H1 (cell line): ENCODE measurements around the gene TAS2R39. TPM values are rescaled to one million over a fixed set of nuclear protein-coding genes. Genes with fewer than 3 reads are reported as not detected.
"Not testable (repeated sequence)": the region's sequence is repeated elsewhere in the genome, so short reads cannot be mapped to it uniquely, and the experiment has no call there.

Experiments
- CTCF ChIA-PET: fragments of 300-600 bp; sonication (Branson Sonifier 250); formaldehyde crosslinking; loops from one replicate; lab custom pipeline; 2021; ENCODE audit not compliant: partially characterized antibody; lab: Charles Lee
- POLR2A ChIA-PET: fragments of 300-600 bp; sonication (Branson Sonifier 250); formaldehyde crosslinking; loops from one replicate; lab custom pipeline; 2021; ENCODE audit warnings: inconsistent platforms; ENCODE audit not compliant: partially characterized antibody; lab: Charles Lee
- DNase-seq, 2 experiments: peaks; one replicate each; pipeline versions ENCODE4 v3.0.0 to v3.0.0-alpha.2; 2010 to 2022; ENCODE audit warnings: low spot score in 2 of 2, low read depth in 1 of 2, mixed read lengths in 1 of 2
- FAIRE-seq: peaks from 2 replicates; lab custom pipeline; 2011; peaks lifted over from hg19 to GRCh38; lab: Jason Lieb, UNC
- H2AFZ ChIP-seq: 2 replicates; pipeline ENCODE4 v1.8.1; 2012; ENCODE audit warnings: low read length, inconsistent platforms
- H2AK5ac ChIP-seq: 2 replicates; pipeline ENCODE4 v1.6.1; 2013; ENCODE audit warnings: low read depth, low read length
- H2BK120ac ChIP-seq: replicated peaks from 2 replicates; pipeline ENCODE3; 2013; ENCODE audit warnings: low read depth, low read length, inconsistent platforms
- H2BK12ac ChIP-seq: 2 replicates; pipeline ENCODE4 v1.6.1; 2013; ENCODE audit warnings: low read depth, low read length
- H2BK15ac ChIP-seq: 2 replicates; pipeline ENCODE4 v1.6.1; 2013; ENCODE audit warnings: low read length
- H2BK20ac ChIP-seq: 2 replicates; pipeline ENCODE4 v1.6.1; 2013; ENCODE audit warnings: low read length
- H2BK5ac ChIP-seq: 2 replicates; pipeline ENCODE4 v1.6.1; 2013; ENCODE audit warnings: low read depth, low read length
- H3K14ac ChIP-seq: 2 replicates; pipeline ENCODE4 v1.6.1; 2013; ENCODE audit warnings: inconsistent platforms; ENCODE audit not compliant: insufficient read length
- H3K18ac ChIP-seq: 2 replicates; pipeline ENCODE4 v1.6.1; 2013; ENCODE audit warnings: low read length; ENCODE audit errors: extremely low read depth
- H3K23ac ChIP-seq: 2 replicates; pipeline ENCODE4 v1.6.1; 2013; ENCODE audit warnings: inconsistent platforms; ENCODE audit not compliant: insufficient read length
- H3K23me2 ChIP-seq: 2 replicates; pipeline ENCODE4 v1.6.1; 2013; ENCODE audit warnings: low read depth, low read length
- H3K27ac ChIP-seq: 2 replicates; pipeline ENCODE4 v1.6.1; 2011; ENCODE audit warnings: low read depth, low read length, inconsistent platforms
- H3K27me3 ChIP-seq, 4 experiments: replicated peaks in 1 of 4; 1 replicate in 1 of 4; 2 replicates in 3 of 4; pipeline versions ENCODE4 v1.6.1 to v1.8.1; 2011 to 2013; ENCODE audit warnings: low read length in 3 of 4, mild to moderate bottlenecking in 3 of 4, inconsistent platforms in 2 of 4, mixed read lengths in 2 of 4, moderate library complexity in 1 of 4; ENCODE audit not compliant: control insufficient read depth in 3 of 4, insufficient read depth in 3 of 4; ENCODE audit errors: extremely low read depth in 1 of 4
- H3K36me3 ChIP-seq, 4 experiments: 2 replicates each; pipeline versions ENCODE4 v1.6.1 to v1.8.1; 2011 to 2013; ENCODE audit warnings: mild to moderate bottlenecking in 4 of 4, low read length in 3 of 4, moderate library complexity in 2 of 4, control low read depth in 1 of 4, inconsistent platforms in 1 of 4; ENCODE audit not compliant: insufficient read depth in 4 of 4, control insufficient read depth in 2 of 4
- H3K4ac ChIP-seq: replicated peaks from 2 replicates; pipeline ENCODE3; 2013; ENCODE audit warnings: low read length, low read depth, mixed read lengths, inconsistent platforms; ENCODE audit not compliant: insufficient read length
- H3K4me1 ChIP-seq, 4 experiments: replicated peaks in 1 of 4; 1 replicate in 1 of 4; 2 replicates in 3 of 4; pipeline versions ENCODE4 v1.6.1 to v1.8.1; 2011 to 2013; ENCODE audit warnings: low read length in 3 of 4, inconsistent platforms in 2 of 4, mixed read lengths in 1 of 4; ENCODE audit not compliant: insufficient read depth in 4 of 4, control insufficient read depth in 3 of 4
- H3K4me2 ChIP-seq, 2 experiments: 2 replicates each; pipeline versions ENCODE4 v1.6.1 to v1.8.1; 2011 to 2013; ENCODE audit warnings: low read depth in 2 of 2, low read length in 2 of 2, control low read depth in 1 of 2, inconsistent platforms in 1 of 2, mild to moderate bottlenecking in 1 of 2; ENCODE audit not compliant: insufficient read depth in 1 of 2
- H3K4me3 ChIP-seq, 4 experiments: fragments of 200-600, 300-600 bp in 1 of 4; sonication (generic), shearing (Covaris generic), sonication (Bioruptor Twin) in 1 of 4; 2 replicates each; pipeline versions ENCODE4 v1.5.1 to v1.8.1; 2011 to 2016; ENCODE audit warnings: low read length in 4 of 4, low read depth in 3 of 4, control low read depth in 2 of 4, inconsistent platforms in 2 of 4, mild to moderate bottlenecking in 2 of 4, mixed read lengths in 1 of 4, moderate library complexity in 1 of 4; ENCODE audit not compliant: insufficient read depth in 2 of 4; ENCODE audit errors: extremely low read depth in 1 of 4
- H3K56ac ChIP-seq: replicated peaks from 2 replicates; pipeline ENCODE3; 2013; ENCODE audit warnings: low read depth, mild to moderate bottlenecking, mixed read lengths, low read length, inconsistent platforms; ENCODE audit not compliant: insufficient read length
- H3K79me1 ChIP-seq: 2 replicates; pipeline ENCODE4 v1.6.1; 2013; ENCODE audit warnings: low read depth, low read length, control low read depth
- H3K79me2 ChIP-seq, 2 experiments: 2 replicates each; pipeline versions ENCODE4 v1.6.1 to v1.8.1; 2012 to 2013; ENCODE audit warnings: low read length in 2 of 2, mild to moderate bottlenecking in 2 of 2, inconsistent platforms in 1 of 2; ENCODE audit not compliant: insufficient read depth in 2 of 2, control insufficient read depth in 1 of 2
- H3K9ac ChIP-seq, 4 experiments: replicated peaks in 1 of 4; 1 replicate in 1 of 4; 2 replicates in 3 of 4; pipeline versions ENCODE4 v1.6.1 to v1.8.1; 2011 to 2013; ENCODE audit warnings: low read depth in 3 of 4, low read length in 3 of 4, control low read depth in 2 of 4, mild to moderate bottlenecking in 2 of 4, moderate library complexity in 2 of 4, inconsistent platforms in 1 of 4; ENCODE audit errors: extremely low read depth in 1 of 4
- H3K9me3 ChIP-seq, 2 experiments: 2 replicates each; pipeline versions ENCODE4 v1.6.1 to v1.8.1; 2012 to 2013; ENCODE audit warnings: mild to moderate bottlenecking in 2 of 2, moderate library complexity in 2 of 2, control low read depth in 1 of 2, inconsistent platforms in 1 of 2, low read depth in 1 of 2, low read length in 1 of 2, mixed read lengths in 1 of 2; ENCODE audit not compliant: insufficient read depth in 2 of 2
- H4K20me1 ChIP-seq, 2 experiments: replicated peaks in 1 of 2; 2 replicates each; pipeline versions ENCODE3 to v1.8.1; 2011 to 2013; ENCODE audit warnings: inconsistent platforms in 2 of 2, low read length in 2 of 2, mild to moderate bottlenecking in 1 of 2; ENCODE audit not compliant: insufficient read depth in 2 of 2, control insufficient read depth in 1 of 2
- H4K5ac ChIP-seq: 2 replicates; pipeline ENCODE4 v1.6.1; 2013; ENCODE audit warnings: low read length, low read depth, mixed read lengths, inconsistent platforms; ENCODE audit not compliant: insufficient read length
- H4K8ac ChIP-seq: 2 replicates; pipeline ENCODE4 v1.8.0; 2013; ENCODE audit warnings: mild to moderate bottlenecking, moderate library complexity, low read length, inconsistent platforms; ENCODE audit not compliant: insufficient read depth; ENCODE audit errors: extremely low read depth
- H4K91ac ChIP-seq: replicated peaks from 2 replicates; pipeline ENCODE3; 2013; ENCODE audit warnings: low read length, mixed read lengths, inconsistent platforms; ENCODE audit not compliant: insufficient read length
- WGBS, 2 experiments: shearing (Covaris generic) in 1 of 2; methylation state at CpG; one replicate each; pipeline versions ENCODE4 v1.1.6 to v1.1.7; 2013 to 2015; ENCODE audit warnings: low lambda C conversion rate in 2 of 2, mixed read lengths in 2 of 2, inconsistent platforms in 1 of 2, low coverage in 1 of 2, missing lambda C conversion rate in 1 of 2; ENCODE audit not compliant: insufficient replicate concordance in 2 of 2, insufficient coverage in 1 of 2, insufficient read length in 1 of 2; ENCODE audit errors: extremely low coverage in 1 of 2, missing lambda C conversion rate in 1 of 2; 5-methylcytosine and 5-hydroxymethylcytosine counted together
- polyA plus RNA-seq, 7 experiments: library from polyadenylated mRNA; depleted of rRNA in 3 of 7; stranded (reverse) in 5 of 7; unstranded in 2 of 7; fragments of >200 nt in 5 of 7; fragments of 200-250 nt in 2 of 7; gene quantifications; 1 replicate in 5 of 7; 2 replicates in 1 of 7; 4 replicates in 1 of 7; pipeline versions ENCODE4 v1.2.1 to v1.2.3, GENCODE V29; 2011 to 2013; ENCODE audit warnings: missing spikeins in 2 of 7, mixed read lengths in 2 of 7
- total RNA-seq: library from RNA; stranded (reverse); fragmentation: NEBNext Ultra II Directional; extraction: Animal tissue kit (Norgen Biotek cat#: 25700); gene quantifications from 2 replicates; pipeline ENCODE4 v1.2.1, GENCODE V29; 2021

TAS2R39 gene
- total and polyA plus RNA-seq, 2 of the 8 experiments (the other 6 are each of a cell fraction or from before 2014, with no cell fraction given), result not detected

- H3K4ac ChIP-seq, FAIRE-seq, H3K4me1 ChIP-seq, POLR2A ChIA-PET, H2AK5ac ChIP-seq, H3K27ac ChIP-seq, H3K56ac ChIP-seq, H3K14ac ChIP-seq, H3K79me2 ChIP-seq, H2BK15ac ChIP-seq, H2BK5ac ChIP-seq, H2BK120ac ChIP-seq, H3K4me2 ChIP-seq, H3K23me2 ChIP-seq, H3K9ac ChIP-seq, H2AFZ ChIP-seq, H4K8ac ChIP-seq, H4K5ac ChIP-seq, H4K91ac ChIP-seq, DNase-seq, H2BK20ac ChIP-seq, H3K27me3 ChIP-seq, H3K36me3 ChIP-seq, H3K79me1 ChIP-seq, H3K18ac ChIP-seq, H3K4me3 ChIP-seq, H4K20me1 ChIP-seq, H3K23ac ChIP-seq, H2BK12ac ChIP-seq, H3K9me3 ChIP-seq: not testable (repeated sequence)
- 89% methylated on average over 4 of the region's 4 CpGs; no CpG with 5 or more reads in 1 of the 2 experiments for WGBS, 2 experiments
- CTCF ChIA-PET, result interaction anchor here (0.6 to 11.2 kb wide), 7 partner anchors 10 to 313 kb away, joined by 3 to 480 read pairs (median 12); no protein-coding TSS in a partner anchor
Measured at GRCh38 chr7:143213478-143213877, 30.3 kb downstream of the TAS2R39 start.
